Measurements from ENCODE around the gene CHST6. TPM values are rescaled to one million over a fixed set of nuclear protein-coding genes. Genes with fewer than 3 reads are reported as not detected.

Gene CHST6
- total RNA-seq, 6 experiments from 2014 or later, result 0.02 TPM; not detected in 5

DNA sequence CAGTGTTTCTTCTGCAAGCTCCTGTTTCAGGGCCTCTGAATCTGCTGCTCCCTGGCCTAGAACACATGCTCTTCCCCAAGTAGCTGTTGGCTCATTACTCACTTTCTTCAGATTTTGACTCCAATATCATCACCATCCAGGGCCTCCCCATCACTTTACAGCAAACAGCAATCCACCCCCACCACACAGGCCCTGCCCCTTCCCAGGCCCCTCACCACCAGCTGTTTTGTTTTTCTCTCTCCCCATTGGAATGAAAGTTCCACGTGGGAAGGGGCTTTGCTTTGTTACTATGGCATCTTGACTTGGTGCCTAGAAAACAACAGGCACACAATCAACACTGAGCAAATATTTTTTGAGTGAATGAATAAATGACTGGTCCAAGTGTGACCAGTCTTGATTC lies 34.8 kb downstream of the CHST6 start:
- DNase-seq, result no peak
- Histone ChIP-seq H3K27me3 (no peaks in the 10 kb centered on the region), H3K27ac (no peak overlapping the region), H3K4me3 (no peak overlapping the region), H3K36me3 (no peaks in the 10 kb centered on the region), H3K4me1 (peaks cover 0 to 7% (median 0%) of the 10 kb centered on the region in 4 donors), H3K9me3 (no peaks in the 10 kb centered on the region)
- no peak for ATAC-seq
- intact Hi-C loops (cut with DNase I), result no loop called here
- TF ChIP-seq, protein P1, sequence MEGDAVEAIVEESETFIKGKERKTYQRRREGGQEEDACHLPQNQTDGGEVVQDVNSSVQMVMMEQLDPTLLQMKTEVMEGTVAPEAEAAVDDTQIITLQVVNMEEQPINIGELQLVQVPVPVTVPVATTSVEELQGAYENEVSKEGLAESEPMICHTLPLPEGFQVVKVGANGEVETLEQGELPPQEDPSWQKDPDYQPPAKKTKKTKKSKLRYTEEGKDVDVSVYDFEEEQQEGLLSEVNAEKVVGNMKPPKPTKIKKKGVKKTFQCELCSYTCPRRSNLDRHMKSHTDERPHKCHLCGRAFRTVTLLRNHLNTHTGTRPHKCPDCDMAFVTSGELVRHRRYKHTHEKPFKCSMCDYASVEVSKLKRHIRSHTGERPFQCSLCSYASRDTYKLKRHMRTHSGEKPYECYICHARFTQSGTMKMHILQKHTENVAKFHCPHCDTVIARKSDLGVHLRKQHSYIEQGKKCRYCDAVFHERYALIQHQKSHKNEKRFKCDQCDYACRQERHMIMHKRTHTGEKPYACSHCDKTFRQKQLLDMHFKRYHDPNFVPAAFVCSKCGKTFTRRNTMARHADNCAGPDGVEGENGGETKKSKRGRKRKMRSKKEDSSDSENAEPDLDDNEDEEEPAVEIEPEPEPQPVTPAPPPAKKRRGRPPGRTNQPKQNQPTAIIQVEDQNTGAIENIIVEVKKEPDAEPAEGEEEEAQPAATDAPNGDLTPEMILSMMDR (IDR thresholded peaks at IDR 0.05), result no peak
- no peak for TF ChIP-seq POLR2A (IDR thresholded peaks at IDR 0.05)
- WGBS (ENCODE audit: insufficient coverage, low coverage, low lambda C conversion rate, missing lambda C conversion rate), result 30% methylated on average over 1 of the region's 1 CpG

DNA sequence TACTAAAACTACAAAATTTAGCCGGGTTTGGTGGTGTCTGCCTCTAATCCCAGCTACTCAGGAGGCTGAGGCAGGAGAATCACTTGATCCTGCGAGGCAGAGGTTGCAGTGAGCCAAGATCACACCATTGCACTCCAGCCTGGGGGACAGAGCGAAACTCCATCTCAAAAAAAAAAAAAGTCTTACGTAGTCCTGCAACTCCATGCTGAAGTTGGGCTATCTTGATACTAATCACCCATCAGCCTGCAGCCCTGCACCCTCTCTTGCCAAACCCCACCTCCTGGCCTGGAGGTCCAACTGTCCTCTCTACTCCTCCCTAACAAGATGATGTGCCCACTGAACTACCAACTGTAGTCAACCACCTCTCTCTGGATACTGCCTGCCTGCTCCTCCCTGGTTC lies 35.5 kb downstream of the CHST6 start:
- ATAC-seq (no peak), DNase-seq (peak in 1 of 3 donors; percentile 29)
- no peak overlapping the region for H3K27ac ChIP-seq
- H3K36me3 ChIP-seq, result no peaks in the 10 kb centered on the region
- H3K27me3 ChIP-seq, result no peaks in the 10 kb centered on the region
- no peaks in the 10 kb centered on the region for H3K9me3 ChIP-seq
- intact Hi-C loops (cut with DNase I), result no loop called here
- H3K4me3 ChIP-seq, result no peak overlapping the region
- TF ChIP-seq, protein P1 (IDR thresholded peaks at IDR 0.05), result no peak
- TF ChIP-seq POLR2A (IDR thresholded peaks at IDR 0.05), result no peak
- 89% methylated on average over 3 of the region's 4 CpGs for WGBS (ENCODE audit: insufficient coverage, low coverage, low lambda C conversion rate, missing lambda C conversion rate)
- H3K4me1 ChIP-seq, result peaks cover 0 to 7% (median 0%) of the 10 kb centered on the region in 4 donors

DNA sequence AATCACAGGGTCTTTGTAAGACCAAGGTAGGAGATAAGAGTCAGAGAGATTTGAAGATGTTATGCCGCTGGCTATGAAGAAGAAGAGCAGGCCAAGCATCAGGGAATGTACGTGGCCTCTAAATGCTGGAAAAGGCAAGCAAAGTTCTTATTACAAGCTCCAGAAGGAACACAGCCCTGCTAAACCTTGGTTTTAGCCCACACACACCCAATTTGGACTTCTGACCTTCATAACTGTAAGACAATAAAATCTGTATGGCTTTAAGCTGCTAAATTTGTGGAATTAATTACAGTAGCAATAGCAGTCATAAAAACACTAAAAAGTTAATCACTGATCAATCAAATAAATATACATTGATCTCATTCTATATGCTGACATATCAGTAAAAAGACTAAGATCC lies 36.8 kb downstream of the CHST6 start:
- WGBS (ENCODE audit: insufficient coverage, low coverage, low lambda C conversion rate, missing lambda C conversion rate), result 87% methylated on average over 2 of the region's 2 CpGs
- no peak for TF ChIP-seq POLR2A (IDR thresholded peaks at IDR 0.05)
- TF ChIP-seq, protein P1 (IDR thresholded peaks at IDR 0.05), result no peak
- Histone ChIP-seq H3K9me3 (no peaks in the 10 kb centered on the region), H3K4me3 (no peak overlapping the region), H3K27me3 (no peaks in the 10 kb centered on the region), H3K36me3 (no peaks in the 10 kb centered on the region), H3K4me1 (peaks cover 0 to 11% (median 0%) of the 10 kb centered on the region in 4 donors), H3K27ac (no peak overlapping the region)
- ATAC-seq (no peak), DNase-seq (no peak)
- intact Hi-C loops (cut with DNase I), result no loop called here

DNA sequence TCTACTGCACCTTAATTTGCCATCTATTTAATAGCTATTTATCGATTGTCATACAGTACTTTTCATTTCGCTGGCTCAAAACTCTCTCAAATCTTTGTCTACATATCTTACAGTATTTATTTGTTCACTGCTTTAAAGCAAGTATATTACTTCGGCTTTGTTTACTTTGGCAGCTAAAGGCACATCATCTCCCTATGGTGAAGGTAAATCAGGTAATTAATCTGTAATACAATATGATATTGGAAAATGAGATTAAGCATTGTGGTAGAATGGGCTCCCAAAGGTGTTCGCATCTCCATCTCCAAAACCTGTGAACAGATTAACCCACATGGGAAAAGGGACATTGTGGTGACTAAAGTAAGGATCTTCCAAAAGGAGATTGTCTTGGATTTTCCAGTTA lies 37.2 kb downstream of the CHST6 start:
- 80% methylated on average over 4 of the region's 4 CpGs for WGBS (ENCODE audit: insufficient coverage, low coverage, low lambda C conversion rate, missing lambda C conversion rate)
- DNase-seq, result no peak
- intact Hi-C loops (cut with DNase I), result no loop called here

More for the DNA sequence above, 37.2 kb downstream of the CHST6 start:
- Histone ChIP-seq H3K36me3 (no peaks in the 10 kb centered on the region), H3K27me3 (no peaks in the 10 kb centered on the region), H3K9me3 (no peaks in the 10 kb centered on the region), H3K4me1 (peaks cover 0 to 14% (median 0%) of the 10 kb centered on the region in 4 donors), H3K27ac (no peak overlapping the region), H3K4me3 (no peak overlapping the region)
- no peak for ATAC-seq
- no peak for TF ChIP-seq POLR2A (IDR thresholded peaks at IDR 0.05)
- TF ChIP-seq, protein P1 (IDR thresholded peaks at IDR 0.05), result no peak

All from right lobe of liver (tissue), 6 donors.